Measurements from ENCODE around the gene CHD3.

GRCh38 chr17:7880076-7880868 is 8.3 kb upstream of the CHD3 start:
- TF ChIP-seq CTCF (IDR thresholded peaks at IDR 0.05) = no peak
- TF ChIP-seq POLR2AphosphoS5 (IDR thresholded peaks at IDR 0.05) = no peak
